HG02571 (cell line): ENCODE data around the gene ZMYND8.
"Not testable (repeated sequence)": the region's sequence is repeated elsewhere in the genome, so short reads cannot be mapped to it uniquely, and the experiment has no call there.

Source experiments
- ATAC-seq: cut with Tn5 transposase; IDR thresholded peaks from one replicate; pipeline ENCODE4 v1.9.1; 2021; ENCODE audit warnings: mild to moderate bottlenecking, moderate library complexity; ENCODE audit not compliant: unreplicated experiment

Gene ZMYND8

GRCh38 chr20:47356526-47357295 is at the start of gene ZMYND8:
Gene ZMYND8, minus strand, starts transcription at chr20:47356699. Its CDS starts 29 bp downstream, at chr20:47356670.
- peak; percentile 43 for ATAC-seq

- no peak for ATAC-seq
Observed at GRCh38 chr20:47405775-47406325, 49.4 kb upstream of the ZMYND8 start.

- ATAC-seq = no peak
Observed at GRCh38 chr20:47400685-47401084, 44.2 kb upstream of the ZMYND8 start.

GRCh38 chr20:47397652-47398301 is 41.3 kb upstream of the ZMYND8 start:
- no peak for ATAC-seq

- ATAC-seq = no peak
Observed at GRCh38 chr20:47396762-47397476, 40.4 kb upstream of the ZMYND8 start.

GRCh38 chr20:47393796-47394514 is 37.5 kb upstream of the ZMYND8 start:
- ATAC-seq = not testable (repeated sequence)

GRCh38 chr20:47392721-47393073 is 36.2 kb upstream of the ZMYND8 start:
- no peak for ATAC-seq

GRCh38 chr20:47392015-47392720 is 35.7 kb upstream of the ZMYND8 start:
- ATAC-seq = no peak

GRCh38 chr20:47391276-47392010 is 34.9 kb upstream of the ZMYND8 start:
- no peak for ATAC-seq

GRCh38 chr20:47389867-47390347 is 33.4 kb upstream of the ZMYND8 start:
- no peak for ATAC-seq

GRCh38 chr20:47385968-47386367 is 29.5 kb upstream of the ZMYND8 start:
- ATAC-seq = not testable (repeated sequence)

GRCh38 chr20:47382746-47383415 is 26.4 kb upstream of the ZMYND8 start:
- no peak for ATAC-seq

- ATAC-seq = no peak
Observed at GRCh38 chr20:47380481-47380880, 24.0 kb upstream of the ZMYND8 start.

GRCh38 chr20:47379433-47380150 is 23.1 kb upstream of the ZMYND8 start:
- ATAC-seq = no peak

GRCh38 chr20:47377122-47377722 is 20.7 kb upstream of the ZMYND8 start:
- ATAC-seq = no peak

GRCh38 chr20:47376096-47376643 is 19.7 kb upstream of the ZMYND8 start:
- ATAC-seq = not testable (repeated sequence)

GRCh38 chr20:47374121-47374520 is 17.6 kb upstream of the ZMYND8 start:
- ATAC-seq = not testable (repeated sequence)
